ENCODE measurements around the gene ATF6. TPM values are rescaled to one million over a fixed set of nuclear protein-coding genes. Genes with fewer than 3 reads are reported as not detected.

Gene ATF6
- total RNA-seq, 2 experiments from 2014 or later = 10.2 to 13.9 TPM

DNA sequence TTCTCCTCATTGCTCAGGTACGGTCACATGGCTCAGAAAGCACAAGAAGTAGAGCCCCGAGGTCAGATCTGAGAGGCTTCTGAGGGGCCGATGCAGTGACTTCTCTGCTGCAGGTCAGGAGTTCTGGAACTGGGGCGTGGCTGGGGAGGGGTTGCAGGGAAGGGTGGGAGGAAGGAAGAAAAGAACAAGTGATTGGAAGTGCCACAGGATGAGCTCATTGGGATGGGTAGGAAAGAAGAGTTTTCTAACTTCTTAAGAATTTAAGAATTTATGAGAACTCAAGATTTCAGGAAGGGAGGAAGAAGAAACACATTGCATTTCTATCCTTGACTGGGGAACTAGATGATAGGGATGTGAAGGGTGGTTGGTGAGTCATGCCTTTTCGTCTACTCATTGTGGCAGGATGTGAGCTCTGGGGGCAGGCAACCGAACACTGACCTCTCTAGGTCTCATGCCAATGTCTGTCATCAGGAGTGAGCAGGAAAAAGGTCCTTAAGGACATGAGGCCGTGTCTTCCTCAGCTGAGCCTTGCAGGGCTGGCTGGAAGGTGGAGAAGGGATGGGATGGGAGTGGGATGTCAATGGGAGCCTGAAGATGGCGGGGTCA is 44.3 kb upstream of the ATF6 start:
- Histone ChIP-seq H3K4me3 (ENCODE audit: low read depth, low read length, poor library complexity, severe bottlenecking) (no peak overlapping the region), H3K36me3 (ENCODE audit: insufficient read depth, low read length) (no peaks in the 10 kb centered on the region), H3K4me1 (ENCODE audit: insufficient read depth, low read length, poor library complexity, severe bottlenecking) (peaks cover 71% of the 10 kb centered on the region), H3K79me2 (ENCODE audit: insufficient read depth, low read depth, low read length) (no peaks in the 10 kb centered on the region), H4K20me1 (ENCODE audit: insufficient read depth, low read length) (no peaks in the 10 kb centered on the region), H3K27ac (ENCODE audit: low read depth, low read length, poor library complexity, severe bottlenecking) (no peak overlapping the region), H2AFZ (ENCODE audit: low read length) (peak overlapping the region; percentile 91; the same call in 1 of the 2 replicates), H3K4me2 (ENCODE audit: low read length) (peak overlapping the region; percentile 89), H3K9me3 (ENCODE audit: low read length) (no peaks in the 10 kb centered on the region), H3K9me2 (ENCODE audit: insufficient read depth, low read length) (no peaks in the 10 kb centered on the region)
- no peak for TF ChIP-seq EZH2phosphoT487 (IDR thresholded peaks at IDR 0.05; ENCODE audit: borderline replicate concordance, low read depth, low read length)
- TF ChIP-seq CTCF (conservative IDR thresholded peaks at IDR 0.05; ENCODE audit: low read length) = no peak
- intact Hi-C loops (cut with micrococcal nuclease; ENCODE audit: unreplicated experiment) = no loop called here
- BruUV-seq (replicated peaks) = no TSS peak
- ChIA-PET CTCF (ENCODE audit: unreplicated experiment) (interaction anchor here (0.6 kb wide), 2 partner anchors 11 to 12 kb away, joined by 3 to 4 read pairs; no protein-coding TSS in a partner anchor), POLR2A (interaction anchor here (3.5 kb wide), 1 partner anchor 14 kb away, joined by 20 read pairs; the partner anchor contains the start of gene FCRLA)
- no peak for DNase-seq (ENCODE audit: low spot score)

DNA sequence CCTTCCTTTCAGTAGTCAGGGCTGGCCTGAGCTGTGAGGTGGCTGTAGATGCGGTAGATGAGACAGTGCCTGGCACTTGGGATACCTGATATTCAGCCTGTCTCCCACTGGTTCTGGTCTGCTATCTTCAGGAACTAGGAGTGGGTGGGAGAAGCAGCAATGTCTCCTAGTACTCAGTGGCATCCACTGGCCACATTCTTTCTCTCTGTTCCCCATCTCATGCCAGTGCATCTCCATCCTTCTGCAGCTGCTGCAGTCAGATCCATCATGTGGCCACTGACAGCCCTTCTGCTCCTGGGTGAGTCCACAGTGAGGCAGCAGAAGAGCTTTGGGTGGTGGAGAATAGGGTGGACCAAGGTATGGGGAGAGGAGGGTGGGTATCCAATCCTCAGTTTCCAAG is 43.7 kb upstream of the ATF6 start:
- no peak overlapping the region for H3K27ac ChIP-seq (ENCODE audit: low read depth, low read length, poor library complexity, severe bottlenecking)
- H3K4me2 ChIP-seq (ENCODE audit: low read length) = peak overlapping the region; percentile 89; the same call in 1 of the 2 replicates
- H2AFZ ChIP-seq (ENCODE audit: low read length) = no peak overlapping the region
- CTCF ChIA-PET (ENCODE audit: unreplicated experiment) = interaction anchor here (0.6 kb wide), 1 partner anchor 13 kb away, joined by 4 read pairs; no protein-coding TSS in a partner anchor
- intact Hi-C loops (cut with micrococcal nuclease; ENCODE audit: unreplicated experiment) = no loop called here
- no peaks in the 10 kb centered on the region for H3K79me2 ChIP-seq (ENCODE audit: insufficient read depth, low read depth, low read length)
- POLR2A ChIA-PET = interaction anchor here (0.8 to 3.5 kb wide), 2 partner anchors 14 to 17 kb away, joined by 3 to 20 read pairs; partner anchors contain the start of gene FCRLA
- TF ChIP-seq EZH2phosphoT487 (IDR thresholded peaks at IDR 0.05; ENCODE audit: borderline replicate concordance, low read depth, low read length) (no peak), CTCF (conservative IDR thresholded peaks at IDR 0.05; ENCODE audit: low read length) (no peak)
- no peak overlapping the region for H3K4me3 ChIP-seq (ENCODE audit: low read depth, low read length, poor library complexity, severe bottlenecking)
- no peaks in the 10 kb centered on the region for H3K9me2 ChIP-seq (ENCODE audit: insufficient read depth, low read length)
- no peaks in the 10 kb centered on the region for H3K9me3 ChIP-seq (ENCODE audit: low read length)
- no TSS peak for BruUV-seq (replicated peaks)
- peaks cover 67% of the 10 kb centered on the region for H3K4me1 ChIP-seq (ENCODE audit: insufficient read depth, low read length, poor library complexity, severe bottlenecking)
- no peaks in the 10 kb centered on the region for H4K20me1 ChIP-seq (ENCODE audit: insufficient read depth, low read length)
- no peaks in the 10 kb centered on the region for H3K36me3 ChIP-seq (ENCODE audit: insufficient read depth, low read length)
- DNase-seq (ENCODE audit: low spot score) = no peak
